ENCODE data around the gene SORCS2. TPM values are rescaled to one million over a fixed set of nuclear protein-coding genes. Genes with fewer than 3 reads are reported as not detected.

Gene SORCS2
- total RNA-seq, 1 donor from 2014 or later = 5.2 TPM

- Mint-ChIP-seq H3K4me3 (no peak overlapping the region), H3K36me3 (no peaks in the 10 kb centered on the region), H3K9me3 (no peaks in the 10 kb centered on the region), H3K27ac (no peak overlapping the region), H3K4me1 (no peaks in the 10 kb centered on the region), H3K27me3 (ENCODE audit: insufficient read depth, low read depth) (peaks cover 10% of the 10 kb centered on the region)
- Histone ChIP-seq H3K9me3 (ENCODE audit: low read depth) (no peaks in the 10 kb centered on the region), H3K4me2 (no peak overlapping the region), H3K27ac (no peak overlapping the region), H3K4me1 (no peaks in the 10 kb centered on the region), H3K9ac (no peak overlapping the region), H2AFZ (replicated peaks) (no peak overlapping the region), H3K27me3 (no peaks in the 10 kb centered on the region), H3K79me2 (ENCODE audit: low read depth) (no peaks in the 10 kb centered on the region), H3K4me3 (no peak overlapping the region), H4K20me1 (ENCODE audit: low read depth) (no peaks in the 10 kb centered on the region), H3K36me3 (no peaks in the 10 kb centered on the region), H3F3A (ENCODE audit: low read depth) (no peaks in the 10 kb centered on the region)
- DNase-seq (ENCODE audit: low spot score) = no peak
- TF ChIP-seq CTCF (IDR thresholded peaks at IDR 0.05) (no peak), EZH2phosphoT487 (IDR thresholded peaks at IDR 0.05) (no peak), EZH2 (IDR thresholded peaks at IDR 0.05) (no peak)
Measured at GRCh38 chr4:7692451-7693236, 500.3 kb downstream of the SORCS2 start.

- Histone ChIP-seq H3K27ac (no peak overlapping the region), H3K4me2 (no peak overlapping the region), H3K4me3 (no peak overlapping the region), H3K4me1 (no peaks in the 10 kb centered on the region), H3K79me2 (ENCODE audit: low read depth) (no peaks in the 10 kb centered on the region), H3K27me3 (no peaks in the 10 kb centered on the region), H2AFZ (replicated peaks) (no peak overlapping the region), H3K36me3 (no peaks in the 10 kb centered on the region), H3K9me3 (ENCODE audit: low read depth) (no peaks in the 10 kb centered on the region), H4K20me1 (ENCODE audit: low read depth) (no peaks in the 10 kb centered on the region), H3K9ac (no peak overlapping the region), H3F3A (ENCODE audit: low read depth) (no peaks in the 10 kb centered on the region)
- no peaks in the 10 kb centered on the region for H3K36me3 Mint-ChIP-seq
- H3K4me3 Mint-ChIP-seq = no peak overlapping the region
- no peaks in the 10 kb centered on the region for H3K4me1 Mint-ChIP-seq
- no peak for DNase-seq (ENCODE audit: low spot score)
- peaks cover 10% of the 10 kb centered on the region for H3K27me3 Mint-ChIP-seq (ENCODE audit: insufficient read depth, low read depth)
- no peak for TF ChIP-seq EZH2phosphoT487 (IDR thresholded peaks at IDR 0.05)
- TF ChIP-seq CTCF (IDR thresholded peaks at IDR 0.05) = no peak
- no peak for TF ChIP-seq EZH2 (IDR thresholded peaks at IDR 0.05)
- H3K27ac Mint-ChIP-seq = no peak overlapping the region
- no peaks in the 10 kb centered on the region for H3K9me3 Mint-ChIP-seq
Measured at GRCh38 chr4:7693237-7693608, 500.9 kb downstream of the SORCS2 start.

GRCh38 chr4:7693711-7694110, 501.4 kb downstream of the SORCS2 start:
- DNase-seq (ENCODE audit: low spot score) = no peak
- Histone ChIP-seq H3K9me3 (ENCODE audit: low read depth) (no peaks in the 10 kb centered on the region), H3K79me2 (ENCODE audit: low read depth) (no peaks in the 10 kb centered on the region), H3F3A (ENCODE audit: low read depth) (no peaks in the 10 kb centered on the region), H3K4me1 (no peaks in the 10 kb centered on the region), H3K27ac (no peak overlapping the region), H3K4me3 (no peak overlapping the region), H3K4me2 (no peak overlapping the region), H2AFZ (replicated peaks) (no peak overlapping the region), H3K9ac (no peak overlapping the region), H3K36me3 (no peaks in the 10 kb centered on the region), H4K20me1 (ENCODE audit: low read depth) (no peaks in the 10 kb centered on the region), H3K27me3 (no peaks in the 10 kb centered on the region)
- Mint-ChIP-seq H3K27me3 (ENCODE audit: insufficient read depth, low read depth) (peaks cover 14% of the 10 kb centered on the region), H3K4me3 (peak overlapping the region; percentile 50), H3K27ac (no peak overlapping the region), H3K36me3 (no peaks in the 10 kb centered on the region), H3K4me1 (peaks cover 4% of the 10 kb centered on the region), H3K9me3 (no peaks in the 10 kb centered on the region)
- TF ChIP-seq EZH2phosphoT487 (IDR thresholded peaks at IDR 0.05) (no peak), CTCF (IDR thresholded peaks at IDR 0.05) (no peak)

Measured in neural progenitor cell (in vitro differentiated cells).